ENCODE data around the gene STXBP1. TPM values are rescaled to one million over a fixed set of nuclear protein-coding genes. Genes with fewer than 3 reads are reported as not detected.
A peak's percentile ranks its signal among the peaks of the same experiment; 100 is the strongest.

Gene STXBP1
- total and polyA plus RNA-seq, 2 of the 13 experiments (the other 11 are each of a cell fraction or from before 2014, with no cell fraction given): 2.9 TPM

GRCh38 chr9:127734247-127734746 is 122.2 kb downstream of the STXBP1 start (continued):
- TF ChIP-seq, protein P1, sequence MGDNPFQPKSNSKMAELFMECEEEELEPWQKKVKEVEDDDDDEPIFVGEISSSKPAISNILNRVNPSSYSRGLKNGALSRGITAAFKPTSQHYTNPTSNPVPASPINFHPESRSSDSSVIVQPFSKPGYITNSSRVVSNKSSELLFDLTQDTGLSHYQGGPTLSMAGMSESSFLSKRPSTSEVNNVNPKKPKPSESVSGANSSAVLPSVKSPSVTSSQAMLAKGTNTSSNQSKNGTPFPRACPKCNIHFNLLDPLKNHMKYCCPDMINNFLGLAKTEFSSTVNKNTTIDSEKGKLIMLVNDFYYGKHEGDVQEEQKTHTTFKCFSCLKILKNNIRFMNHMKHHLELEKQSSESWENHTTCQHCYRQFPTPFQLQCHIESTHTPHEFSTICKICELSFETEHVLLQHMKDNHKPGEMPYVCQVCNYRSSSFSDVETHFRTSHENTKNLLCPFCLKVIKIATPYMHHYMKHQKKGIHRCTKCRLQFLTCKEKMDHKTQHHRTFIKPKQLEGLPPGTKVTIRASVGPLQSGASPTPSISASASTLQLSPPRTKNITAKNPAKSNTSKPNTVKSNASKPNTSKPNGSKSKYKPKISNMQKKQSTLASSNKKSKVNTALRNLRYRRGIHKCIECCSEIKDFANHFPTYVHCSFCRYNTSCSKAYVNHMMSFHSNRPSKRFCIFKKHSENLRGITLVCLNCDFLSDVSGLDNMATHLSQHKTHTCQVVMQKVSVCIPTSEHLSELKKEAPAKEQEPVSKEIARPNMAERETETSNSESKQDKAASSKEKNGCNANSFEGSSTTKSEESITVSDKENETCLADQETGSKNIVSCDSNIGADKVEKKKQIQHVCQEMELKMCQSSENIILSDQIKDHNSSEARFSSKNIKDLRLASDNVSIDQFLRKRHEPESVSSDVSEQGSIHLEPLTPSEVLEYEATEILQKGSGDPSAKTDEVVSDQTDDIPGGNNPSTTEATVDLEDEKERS (CRISPR knock-in tag; IDR thresholded peaks at IDR 0.05): no peak
- TF ChIP-seq PHB2 (IDR thresholded peaks at IDR 0.05; ENCODE audit: partially characterized antibody): no peak
- no peak for TF ChIP-seq ZFAT (CRISPR knock-in tag; conservative IDR thresholded peaks at IDR 0.05)
- TF ChIP-seq ZC3H4 (CRISPR knock-in tag; IDR thresholded peaks at IDR 0.05; ENCODE audit: borderline replicate concordance): no peak
- TF ChIP-seq ZMYM2 (CRISPR knock-in tag; IDR thresholded peaks at IDR 0.05): no peak
- TF ChIP-seq ETV6 (CRISPR knock-in tag; conservative IDR thresholded peaks at IDR 0.05): no peak
- no peak for TF ChIP-seq ZNF124 (CRISPR knock-in tag; IDR thresholded peaks at IDR 0.05)
- peak; percentile 51; the same call in 1 of the 2 replicates for TF ChIP-seq KLF13 (CRISPR knock-in tag; IDR thresholded peaks at IDR 0.05)
- 0 out of 2 replicates have a peak, but pooled peaks have one; percentile 24 for TF ChIP-seq KMT2B (CRISPR knock-in tag; IDR thresholded peaks at IDR 0.05)
- 0 out of 2 replicates have a peak, but pooled peaks have one; percentile 4 for TF ChIP-seq ZNF451 (CRISPR knock-in tag; IDR thresholded peaks at IDR 0.05)
- no peak for TF ChIP-seq ZBTB39 (CRISPR knock-in tag; IDR thresholded peaks at IDR 0.05)
- TF ChIP-seq, protein P2, sequence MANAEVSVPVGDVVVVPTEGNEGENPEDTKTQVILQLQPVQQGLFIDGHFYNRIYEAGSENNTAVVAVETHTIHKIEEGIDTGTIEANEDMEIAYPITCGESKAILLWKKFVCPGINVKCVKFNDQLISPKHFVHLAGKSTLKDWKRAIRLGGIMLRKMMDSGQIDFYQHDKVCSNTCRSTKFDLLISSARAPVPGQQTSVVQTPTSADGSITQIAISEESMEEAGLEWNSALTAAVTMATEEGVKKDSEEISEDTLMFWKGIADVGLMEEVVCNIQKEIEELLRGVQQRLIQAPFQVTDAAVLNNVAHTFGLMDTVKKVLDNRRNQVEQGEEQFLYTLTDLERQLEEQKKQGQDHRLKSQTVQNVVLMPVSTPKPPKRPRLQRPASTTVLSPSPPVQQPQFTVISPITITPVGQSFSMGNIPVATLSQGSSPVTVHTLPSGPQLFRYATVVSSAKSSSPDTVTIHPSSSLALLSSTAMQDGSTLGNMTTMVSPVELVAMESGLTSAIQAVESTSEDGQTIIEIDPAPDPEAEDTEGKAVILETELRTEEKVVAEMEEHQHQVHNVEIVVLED (CRISPR knock-in tag; IDR thresholded peaks at IDR 0.05; ENCODE audit: borderline replicate concordance): no peak
- no peak for TF ChIP-seq UBTF (CRISPR knock-in tag; IDR thresholded peaks at IDR 0.05)
- TF ChIP-seq PPARG (CRISPR knock-in tag; conservative IDR thresholded peaks at IDR 0.05): no peak
- TF ChIP-seq TRAFD1 (CRISPR knock-in tag; IDR thresholded peaks at IDR 0.05; ENCODE audit: borderline replicate concordance): no peak
- peak; percentile 93; the same call in 1 of the 2 replicates for TF ChIP-seq STAG1 (CRISPR knock-in tag; IDR thresholded peaks at IDR 0.05)
- no peak for TF ChIP-seq ZFX (CRISPR knock-in tag; IDR thresholded peaks at IDR 0.05; ENCODE audit: low read depth)

Measured in HepG2 (cell line).